Nephron progenitor cell (in vitro differentiated cells): ENCODE data around the gene PCSK6.

Source experiments
- DNase-seq: peaks from one replicate; pipeline ENCODE4 v3.0.0; 2021
- H3K27ac Mint-ChIP-seq: 2 replicates; pipeline ENCODE4 v1.8.0; 2021; ENCODE audit warnings: mild to moderate bottlenecking, moderate library complexity, mixed read lengths
- H3K27me3 Mint-ChIP-seq: 2 replicates; pipeline ENCODE4 v1.8.0; 2021; ENCODE audit warnings: mild to moderate bottlenecking, low read depth, mixed read lengths; ENCODE audit not compliant: poor library complexity
- H3K36me3 Mint-ChIP-seq: 2 replicates; pipeline ENCODE4 v1.8.0; 2021; ENCODE audit warnings: low read depth, mixed read lengths
- H3K4me1 Mint-ChIP-seq: 2 replicates; pipeline ENCODE4 v1.8.0; 2021; ENCODE audit warnings: mixed read lengths
- H3K4me3 Mint-ChIP-seq: 2 replicates; pipeline ENCODE4 v1.8.0; 2021; ENCODE audit warnings: mild to moderate bottlenecking, moderate library complexity, mixed read lengths
- H3K9me3 Mint-ChIP-seq: 2 replicates; pipeline ENCODE4 v1.8.0; 2021; ENCODE audit warnings: mild to moderate bottlenecking, moderate library complexity, mixed read lengths
- CTCF ChIP-seq: fragments of 200-600 bp; sonication (generic); IDR thresholded peaks from 2 replicates; pipeline ENCODE4 v1.5.0; 2021; ENCODE audit warnings: antibody characterized with exemption

PCSK6 gene

GRCh38 chr15:101354891-101355623, 134.4 kb downstream of the PCSK6 start:
- no peak overlapping the region for H3K27ac Mint-ChIP-seq
- H3K4me3 Mint-ChIP-seq: no peak overlapping the region
- peaks cover 10% of the 10 kb centered on the region for H3K9me3 Mint-ChIP-seq
- no peak for TF ChIP-seq CTCF
- H3K4me1 Mint-ChIP-seq: no peaks in the 10 kb centered on the region
- peaks cover 4% of the 10 kb centered on the region for H3K27me3 Mint-ChIP-seq
- no peak for DNase-seq
- no peaks in the 10 kb centered on the region for H3K36me3 Mint-ChIP-seq

- TF ChIP-seq CTCF: no peak
- Mint-ChIP-seq H3K36me3 (no peaks in the 10 kb centered on the region), H3K27ac (no peak overlapping the region), H3K4me1 (peaks cover 5% of the 10 kb centered on the region), H3K27me3 (peaks cover 6% of the 10 kb centered on the region), H3K9me3 (peaks cover 10% of the 10 kb centered on the region), H3K4me3 (no peak overlapping the region)
- DNase-seq: no peak
These were observed 136.3 kb downstream of the PCSK6 start for GRCh38 chr15:101353240-101353639.

DNA sequence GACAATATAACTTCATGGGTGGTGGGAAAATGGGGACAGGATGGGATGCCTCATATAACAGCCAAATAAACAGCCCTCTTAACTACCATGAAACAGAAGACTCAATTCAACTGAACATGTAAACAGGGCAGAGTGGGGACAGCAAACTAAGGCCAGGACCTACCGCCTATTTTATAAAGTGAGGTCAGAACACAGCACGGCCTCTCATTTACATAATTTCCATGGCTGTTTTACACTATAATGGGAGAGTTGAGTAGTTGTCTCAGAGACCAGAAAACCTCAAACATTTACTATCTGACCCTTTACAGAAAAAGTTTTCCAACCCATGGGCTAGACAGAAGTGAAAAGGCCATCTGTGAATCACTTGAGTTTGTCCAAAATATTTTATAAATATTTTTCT, 137.8 kb downstream of the PCSK6 start:
- H3K4me3 Mint-ChIP-seq: no peak overlapping the region
- DNase-seq: no peak
- peaks cover 10% of the 10 kb centered on the region for H3K9me3 Mint-ChIP-seq
- no peak for TF ChIP-seq CTCF
- peaks cover 13% of the 10 kb centered on the region for H3K27me3 Mint-ChIP-seq
- H3K27ac Mint-ChIP-seq: no peak overlapping the region
- H3K4me1 Mint-ChIP-seq: peaks cover 16% of the 10 kb centered on the region
- H3K36me3 Mint-ChIP-seq: no peaks in the 10 kb centered on the region

- TF ChIP-seq CTCF: no peak
- H3K27me3 Mint-ChIP-seq: peaks cover 20% of the 10 kb centered on the region
- DNase-seq: no peak
These were observed 140.2 kb downstream of the PCSK6 start for GRCh38 chr15:101349047-101349951.

GRCh38 chr15:101348643-101349042, 140.9 kb downstream of the PCSK6 start:
- no peak for DNase-seq
- H3K4me3 Mint-ChIP-seq: no peak overlapping the region
- no peak for TF ChIP-seq CTCF
- H3K4me1 Mint-ChIP-seq: peaks cover 17% of the 10 kb centered on the region
- H3K9me3 Mint-ChIP-seq: peaks cover 10% of the 10 kb centered on the region
- H3K27ac Mint-ChIP-seq: no peak overlapping the region
- no peaks in the 10 kb centered on the region for H3K36me3 Mint-ChIP-seq
- peaks cover 20% of the 10 kb centered on the region for H3K27me3 Mint-ChIP-seq

More at GRCh38 chr15:101349047-101349951, 140.2 kb downstream of the PCSK6 start:
- Mint-ChIP-seq H3K36me3 (no peaks in the 10 kb centered on the region), H3K9me3 (peaks cover 10% of the 10 kb centered on the region), H3K27ac (no peak overlapping the region), H3K4me3 (no peak overlapping the region), H3K4me1 (peaks cover 17% of the 10 kb centered on the region)
